C4-2B (cell line): Measurements from ENCODE around the gene WASHC2A.
"Not testable (repeated sequence)": the region's sequence is repeated elsewhere in the genome, so short reads cannot be mapped to it uniquely, and the experiment has no call there.

ENCODE experiments used
- H3K27ac ChIP-seq: fragments of 450-650 bp; 2 replicates; pipeline ENCODE4 v1.5.1; 2017
- CTCF ChIP-seq: fragments of 450-650 bp; conservative IDR thresholded peaks from 2 replicates; pipeline ENCODE4 v1.5.1; 2017; ENCODE audit warnings: mild to moderate bottlenecking
- ZFX ChIP-seq: fragments of 450-650 bp; IDR thresholded peaks from 2 replicates; pipeline ENCODE4 v1.6.1; 2017

The WASHC2A gene

DNA sequence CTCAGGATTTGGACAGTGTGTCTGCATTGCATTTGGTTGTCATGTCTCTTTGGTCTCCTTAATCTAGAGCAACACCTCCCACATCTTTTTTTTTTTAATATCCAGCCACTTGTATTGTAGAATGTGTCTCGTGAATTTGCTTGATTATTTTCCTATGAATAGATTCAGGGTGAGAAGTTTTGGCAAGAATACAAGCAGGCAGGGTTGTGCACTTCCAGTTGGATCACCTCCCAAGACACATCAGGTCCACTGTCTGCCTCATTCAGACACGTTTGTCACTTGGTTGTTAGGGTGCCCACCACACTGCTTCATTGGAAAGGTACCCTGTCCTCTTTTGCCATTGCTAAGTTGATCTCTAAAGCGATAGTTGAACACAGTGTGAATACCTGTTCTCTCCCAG is 30.9 kb downstream of the WASHC2A start:
- not testable (repeated sequence) for H3K27ac ChIP-seq

DNA sequence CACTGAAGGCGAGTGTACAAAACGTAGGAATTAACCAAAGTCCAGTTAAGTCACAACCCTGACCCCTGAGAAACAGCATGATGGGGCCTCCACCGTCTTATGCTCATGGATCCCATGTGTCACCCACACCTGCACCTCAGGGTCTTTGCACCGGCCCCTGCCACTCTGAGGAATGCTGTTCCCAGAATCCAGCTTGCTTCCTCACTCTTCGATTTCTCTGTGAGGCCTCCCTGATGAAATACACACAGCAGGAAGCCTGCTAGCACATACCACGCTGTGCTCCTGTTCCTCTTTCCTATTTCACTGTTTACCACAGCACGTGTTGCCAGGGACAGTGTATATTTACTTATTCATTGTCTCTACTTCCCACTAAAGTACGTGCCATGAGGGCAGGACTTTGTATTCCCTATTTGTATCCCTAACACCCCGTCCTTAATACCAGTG is 33.4 kb downstream of the WASHC2A start:
- not testable (repeated sequence) for H3K27ac ChIP-seq

- not testable (repeated sequence) for H3K27ac ChIP-seq
Observed at GRCh38 chr10:50101747-50102146, 34.0 kb downstream of the WASHC2A start.

DNA sequence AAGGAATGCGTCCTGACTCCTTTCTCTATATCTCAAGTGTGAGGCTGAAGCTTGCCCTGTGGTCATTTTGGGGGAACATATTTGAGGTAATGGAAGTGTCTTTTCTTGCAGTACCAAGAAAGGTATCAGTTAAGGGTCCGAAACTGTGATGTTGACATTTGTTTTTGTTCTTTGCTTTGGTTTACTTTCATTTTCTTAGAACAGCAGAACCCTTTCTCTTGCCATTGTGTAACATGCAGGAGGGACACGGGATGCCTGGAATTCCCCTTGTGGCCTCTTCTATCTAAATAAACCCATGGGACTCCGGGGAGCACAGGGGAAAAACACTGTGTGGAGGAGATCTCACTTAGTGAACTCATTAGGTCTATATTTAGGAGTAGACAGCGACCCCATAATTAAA is 34.5 kb downstream of the WASHC2A start:
- H3K27ac ChIP-seq = not testable (repeated sequence)

DNA sequence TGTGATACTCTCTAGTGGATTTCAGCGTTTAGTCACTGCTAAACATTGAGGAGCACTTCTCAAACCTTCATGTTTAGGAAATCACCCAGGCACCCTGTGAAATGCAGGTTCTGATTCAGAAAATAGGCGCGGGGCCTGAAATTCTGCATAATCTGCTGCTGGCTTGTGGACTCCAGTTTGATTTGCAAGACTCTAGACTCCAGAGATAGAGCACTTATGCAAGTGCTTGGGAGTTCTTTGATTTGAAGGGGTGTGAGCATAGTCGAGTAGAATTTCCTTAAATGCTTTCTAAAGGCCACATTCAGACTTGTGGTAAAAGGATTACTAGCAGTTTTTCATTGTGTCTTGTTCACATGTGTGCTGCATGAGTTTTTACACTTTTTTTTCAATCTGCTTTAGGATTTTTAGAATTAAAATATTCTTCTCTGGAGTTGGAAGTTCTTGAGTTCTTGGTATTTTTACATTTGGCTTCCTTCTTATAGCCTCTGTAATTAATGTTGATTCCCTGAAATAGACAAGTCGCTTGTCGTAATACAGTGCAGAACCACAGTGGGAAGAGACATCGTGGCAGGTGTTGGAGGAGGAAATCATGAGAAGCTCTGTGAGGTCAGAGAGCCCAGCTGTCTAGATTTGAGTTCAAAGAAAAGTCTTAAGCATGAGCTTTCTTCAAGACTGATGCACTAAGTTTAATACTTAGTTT is 41.4 kb downstream of the WASHC2A start:
- not testable (repeated sequence) for H3K27ac ChIP-seq

DNA sequence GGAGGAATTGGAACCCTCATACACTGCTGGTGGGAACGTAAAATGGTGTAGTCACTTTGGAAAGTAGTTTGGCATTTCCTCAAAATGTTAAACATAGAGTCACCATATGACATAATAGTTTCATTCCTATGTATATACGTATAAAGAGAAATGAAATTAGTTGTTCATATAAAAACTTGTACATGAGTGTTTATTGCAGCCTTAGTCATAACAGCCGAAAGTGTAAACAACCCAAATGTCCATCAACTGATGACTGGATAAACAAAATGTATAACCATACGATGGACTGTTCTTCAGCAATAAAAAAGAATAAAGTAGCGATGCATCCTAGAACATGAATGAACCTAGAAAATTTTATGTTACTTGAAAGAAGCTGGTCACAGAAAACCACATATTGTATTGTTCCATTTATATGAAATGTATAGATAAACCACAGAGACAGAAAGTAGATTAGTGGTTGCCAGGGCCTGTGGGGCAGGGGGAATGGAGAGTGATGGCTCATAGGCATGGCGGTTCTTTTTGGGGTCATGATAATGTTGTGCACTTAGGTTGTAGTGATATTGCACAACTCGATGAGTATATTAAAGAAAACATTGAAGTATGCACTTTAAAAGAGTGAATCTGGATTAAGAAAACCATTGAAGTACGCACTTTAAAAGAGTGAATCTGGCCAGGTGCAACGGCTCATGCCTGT is 44.8 kb downstream of the WASHC2A start:
- not testable (repeated sequence) for H3K27ac ChIP-seq

DNA sequence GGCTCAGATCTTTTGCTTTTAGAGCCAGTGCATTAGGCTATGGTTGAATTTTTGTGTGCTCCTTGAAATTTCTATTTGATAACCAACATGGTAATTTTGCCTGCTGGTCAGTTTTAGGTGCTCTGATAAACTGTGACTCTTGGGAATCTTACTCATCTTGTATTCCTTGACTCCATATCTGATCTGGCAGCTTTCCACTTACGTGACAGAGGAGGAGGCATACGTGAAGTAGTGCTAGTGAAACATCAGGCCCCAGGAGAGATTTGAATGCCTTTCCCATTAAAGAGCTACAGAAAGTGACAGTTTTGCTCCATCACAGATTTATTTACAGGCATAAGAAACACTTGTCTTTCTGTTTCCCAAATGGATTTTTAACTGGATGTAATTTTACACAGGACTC is 59.0 kb downstream of the WASHC2A start:
- not testable (repeated sequence) for H3K27ac ChIP-seq

DNA sequence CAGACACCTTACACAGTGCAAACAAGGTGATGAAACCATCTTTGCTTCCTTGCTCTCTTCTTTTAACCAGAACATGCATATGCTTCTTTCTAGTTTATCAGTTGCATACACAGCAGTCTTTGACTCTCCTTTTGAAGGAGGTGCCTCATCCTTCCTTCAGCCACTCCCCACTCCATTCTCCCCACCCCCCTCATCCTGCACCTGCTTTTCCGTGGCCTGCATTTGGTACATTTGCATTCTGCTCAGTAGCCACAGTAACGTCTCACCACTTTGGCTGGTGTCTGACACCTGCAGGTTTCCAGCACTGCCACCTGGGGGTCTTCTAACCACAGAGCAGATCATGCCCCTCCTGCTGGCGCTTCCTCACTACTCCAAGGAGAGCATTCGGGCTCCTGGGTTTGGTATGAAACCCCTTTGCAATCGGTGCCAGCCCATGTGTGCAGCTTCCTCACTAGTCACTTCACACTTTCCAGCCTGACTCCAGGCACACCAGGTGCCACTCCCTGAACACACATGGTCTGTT is 60.1 kb downstream of the WASHC2A start:
- not testable (repeated sequence) for H3K27ac ChIP-seq

- H3K27ac ChIP-seq = not testable (repeated sequence)
Observed at GRCh38 chr10:50131245-50131965, 63.7 kb downstream of the WASHC2A start.

DNA sequence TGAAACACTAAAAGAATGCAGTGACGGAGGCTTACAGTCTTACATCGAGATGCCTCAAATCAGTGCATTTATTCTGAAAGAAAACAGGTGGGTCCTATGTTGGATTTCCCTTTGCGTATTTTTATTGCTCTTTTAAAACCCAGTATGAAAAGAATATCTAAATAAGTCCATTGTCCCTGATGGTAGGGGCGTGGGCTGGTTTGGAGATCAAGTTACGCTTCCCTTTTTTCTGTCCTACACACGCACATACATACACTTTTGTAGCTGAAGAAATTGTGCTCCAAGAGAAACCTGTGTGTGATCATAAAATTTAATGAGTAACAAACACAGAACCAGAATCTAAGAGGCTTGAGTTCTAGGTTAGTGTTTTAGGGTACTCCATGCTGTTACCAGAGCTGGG is 64.6 kb downstream of the WASHC2A start:
- H3K27ac ChIP-seq = not testable (repeated sequence)

DNA sequence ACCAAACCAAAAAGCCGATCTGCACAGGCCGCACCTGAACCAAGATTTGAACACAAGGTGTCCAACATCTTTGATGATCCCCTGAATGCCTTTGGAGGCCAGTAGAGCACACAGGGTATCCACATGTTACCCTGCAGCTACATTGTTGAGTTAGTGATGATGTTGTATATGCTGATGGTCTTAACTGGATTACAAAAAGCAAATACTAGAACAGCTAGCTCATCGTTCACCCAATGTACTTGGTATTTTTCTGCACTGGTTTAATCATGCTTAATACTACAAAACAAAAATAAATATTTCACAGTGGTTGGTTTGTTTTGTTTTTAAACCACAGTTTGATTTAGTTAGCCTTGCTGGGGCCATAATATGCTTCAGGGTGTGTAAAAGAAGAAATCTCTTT is 65.1 kb downstream of the WASHC2A start:
- H3K27ac ChIP-seq = not testable (repeated sequence)

- not testable (repeated sequence) for H3K27ac ChIP-seq
Observed at GRCh38 chr10:50143512-50144174, 75.9 kb downstream of the WASHC2A start.

GRCh38 chr10:50145575-50145974 is 77.8 kb downstream of the WASHC2A start:
- not testable (repeated sequence) for H3K27ac ChIP-seq

GRCh38 chr10:50152792-50153272 is 85.1 kb downstream of the WASHC2A start:
- H3K27ac ChIP-seq = no peak overlapping the region
- no peak for TF ChIP-seq ZFX
- no peak for TF ChIP-seq CTCF

DNA sequence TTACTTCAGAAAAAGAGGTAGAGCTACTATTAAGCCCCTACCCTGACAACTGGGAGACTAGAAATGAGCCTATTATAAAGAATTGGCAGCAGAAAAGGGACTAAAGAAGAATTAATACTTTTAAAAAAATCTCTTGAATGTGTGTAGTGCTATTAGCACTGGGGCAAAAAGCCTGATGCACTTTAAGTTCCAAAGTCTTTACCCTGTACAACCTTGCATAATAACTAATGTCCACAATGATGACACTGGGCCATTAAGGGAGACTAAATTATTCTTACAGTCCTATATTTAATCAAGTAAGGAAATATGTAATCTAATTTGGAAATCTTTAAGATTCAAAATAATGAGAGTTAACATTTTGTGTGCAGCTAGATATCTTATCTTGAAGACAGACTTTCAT is 90.1 kb downstream of the WASHC2A start:
- not testable (repeated sequence) for H3K27ac ChIP-seq

DNA sequence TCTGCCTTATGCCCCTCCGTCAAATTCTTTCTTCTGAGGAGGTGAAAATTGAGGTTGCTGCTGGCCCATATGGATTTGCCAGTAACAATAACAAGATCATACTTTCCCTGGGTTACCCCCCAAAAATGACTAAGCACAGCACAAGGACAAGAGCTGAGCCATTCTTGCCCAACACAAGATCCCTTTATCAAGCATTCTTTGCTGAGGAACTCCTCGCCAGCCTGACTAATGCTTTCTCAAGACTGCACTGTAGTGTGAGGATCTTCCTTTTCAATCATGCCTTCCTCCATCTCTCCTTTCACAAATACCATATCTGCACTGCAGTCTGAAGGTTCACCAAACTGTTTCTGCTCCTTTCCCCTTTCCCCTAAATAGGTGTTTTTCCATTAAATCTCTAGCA is 92.1 kb downstream of the WASHC2A start:
- not testable (repeated sequence) for H3K27ac ChIP-seq

DNA sequence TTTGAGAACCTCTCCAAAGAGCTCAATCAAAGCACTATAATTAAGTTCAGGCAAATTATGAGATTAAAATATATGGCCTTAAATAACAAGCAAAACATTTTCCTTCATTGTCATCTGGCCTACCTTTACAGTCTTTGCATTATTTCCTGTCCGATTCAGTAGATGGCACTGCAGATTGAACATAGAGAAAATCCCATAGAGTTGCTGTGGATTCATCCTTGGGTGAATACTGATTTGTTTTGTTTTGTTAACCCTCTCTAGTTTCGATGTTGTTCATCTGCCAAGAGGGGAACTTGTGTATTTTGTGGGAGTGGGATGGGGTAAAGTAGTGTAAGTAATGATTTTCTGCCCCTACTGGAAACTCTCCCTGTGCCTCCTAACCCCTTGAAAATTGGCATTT is 97.3 kb downstream of the WASHC2A start:
- not testable (repeated sequence) for H3K27ac ChIP-seq

GRCh38 chr10:50167833-50168232 is 100.1 kb downstream of the WASHC2A start:
- H3K27ac ChIP-seq = not testable (repeated sequence)

GRCh38 chr10:50169506-50169905 is 101.8 kb downstream of the WASHC2A start:
- not testable (repeated sequence) for H3K27ac ChIP-seq
